ENCODE results near the gene GSTA1. TPM values are rescaled to one million over a fixed set of nuclear protein-coding genes. Genes with fewer than 3 reads are reported as not detected.

The GSTA1 gene
- total and polyA plus RNA-seq, 2 experiments from 2014 or later: 0.11 to 0.45 TPM

- in situ Hi-C loops (cut with MboI): no loop called here
- no peak overlapping the region for H2AFZ ChIP-seq
These were observed 57.4 kb downstream of the GSTA1 start for GRCh38 chr6:52746213-52746612.

GRCh38 chr6:52745764-52746201 is 57.8 kb downstream of the GSTA1 start:
- 36 to 42% methylated on average over 1 of the region's 1 CpG for WGBS, 2 experiments (ENCODE audit: low coverage in 1 of 2, low lambda C conversion rate in 2 of 2, missing lambda C conversion rate in 2 of 2)
- no peak overlapping the region for H2AFZ ChIP-seq

More at GRCh38 chr6:52746213-52746612, 57.4 kb downstream of the GSTA1 start:
- Histone ChIP-seq H4K20me1 (ENCODE audit: insufficient read depth) (no peaks in the 10 kb centered on the region), H3K36me3 (ENCODE audit: low read depth) (no peaks in the 10 kb centered on the region), H3K79me2 (ENCODE audit: insufficient read depth) (no peaks in the 10 kb centered on the region), H3K27me3 (replicated peaks; ENCODE audit: insufficient read depth) (no peaks in the 10 kb centered on the region), H3K4me3 (no peak overlapping the region), H3K9me2 (ENCODE audit: insufficient read depth) (no peaks in the 10 kb centered on the region), H3K27ac (no peak overlapping the region), H3K4me2 (ENCODE audit: unreplicated experiment) (no peak overlapping the region), H3K9ac (no peak overlapping the region), H3K4me1 (ENCODE audit: insufficient read depth) (peaks cover 17% of the 10 kb centered on the region), H3K9me3 (ENCODE audit: low read depth) (no peaks in the 10 kb centered on the region), H3F3A (ENCODE audit: insufficient read depth) (peaks cover 16% of the 10 kb centered on the region)
- WGBS, 2 experiments (ENCODE audit: low coverage in 1 of 2, low lambda C conversion rate in 2 of 2, missing lambda C conversion rate in 2 of 2): 78 to 79% methylated on average over 4 of the region's 4 CpGs
- no peak for DNase-seq
- no peak for TF ChIP-seq EZH2phosphoT487 (IDR thresholded peaks at IDR 0.05; ENCODE audit: insufficient read depth, low read depth)
- no peak for TF ChIP-seq EZH2 (IDR thresholded peaks at IDR 0.05; ENCODE audit: insufficient read depth, poor library complexity, severe bottlenecking)

DNA sequence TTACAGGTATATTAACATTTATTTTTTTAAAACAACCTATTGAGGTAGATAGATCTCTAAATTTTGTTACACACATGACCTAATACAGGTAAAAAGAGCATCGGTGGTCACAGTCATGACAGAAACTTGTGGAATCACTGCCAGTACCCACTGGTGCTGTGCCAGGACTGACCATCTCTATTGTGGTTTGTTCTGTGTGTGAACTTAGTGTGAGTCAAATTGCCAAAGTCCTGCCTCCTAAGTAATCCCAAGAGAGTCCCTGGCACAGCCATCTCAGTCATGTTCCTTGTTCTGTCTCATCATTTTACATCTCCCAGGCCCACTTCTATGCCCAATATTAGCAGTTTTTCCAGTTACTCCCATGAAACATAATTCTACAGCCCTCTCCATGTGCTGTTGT is 61.7 kb downstream of the GSTA1 start:
- no peaks in the 10 kb centered on the region for H3K79me2 ChIP-seq (ENCODE audit: insufficient read depth)
- peaks cover 2% of the 10 kb centered on the region for H3F3A ChIP-seq (ENCODE audit: insufficient read depth)
- in situ Hi-C loops (cut with MboI): no loop called here
- no peaks in the 10 kb centered on the region for H4K20me1 ChIP-seq (ENCODE audit: insufficient read depth)
- H3K9me2 ChIP-seq (ENCODE audit: insufficient read depth): no peaks in the 10 kb centered on the region
- no peaks in the 10 kb centered on the region for H3K36me3 ChIP-seq (ENCODE audit: low read depth)
- H3K9me3 ChIP-seq (ENCODE audit: low read depth): no peaks in the 10 kb centered on the region
- H3K27me3 ChIP-seq (replicated peaks; ENCODE audit: insufficient read depth): no peaks in the 10 kb centered on the region
- H2AFZ ChIP-seq: no peak overlapping the region
- H3K9ac ChIP-seq: no peak overlapping the region
- WGBS, 2 experiments (ENCODE audit: low coverage in 1 of 2, low lambda C conversion rate in 2 of 2, missing lambda C conversion rate in 2 of 2): 27 to 30% methylated on average over 1 of the region's 1 CpG
- no peak overlapping the region for H3K4me2 ChIP-seq (ENCODE audit: unreplicated experiment)
- TF ChIP-seq EZH2 (IDR thresholded peaks at IDR 0.05; ENCODE audit: insufficient read depth, poor library complexity, severe bottlenecking) (no peak), EZH2phosphoT487 (IDR thresholded peaks at IDR 0.05; ENCODE audit: insufficient read depth, low read depth) (no peak)
- no peak overlapping the region for H3K27ac ChIP-seq
- peaks cover 2% of the 10 kb centered on the region for H3K4me1 ChIP-seq (ENCODE audit: insufficient read depth)
- no peak overlapping the region for H3K4me3 ChIP-seq
- DNase-seq: peak; percentile 55

More at GRCh38 chr6:52745764-52746201, 57.8 kb downstream of the GSTA1 start:
- Histone ChIP-seq H3K27ac (no peak overlapping the region), H3K79me2 (ENCODE audit: insufficient read depth) (no peaks in the 10 kb centered on the region), H3K4me3 (no peak overlapping the region), H3F3A (ENCODE audit: insufficient read depth) (peaks cover 16% of the 10 kb centered on the region), H3K9ac (no peak overlapping the region), H4K20me1 (ENCODE audit: insufficient read depth) (no peaks in the 10 kb centered on the region), H3K27me3 (replicated peaks; ENCODE audit: insufficient read depth) (no peaks in the 10 kb centered on the region), H3K4me2 (ENCODE audit: unreplicated experiment) (no peak overlapping the region), H3K4me1 (ENCODE audit: insufficient read depth) (peaks cover 17% of the 10 kb centered on the region), H3K9me3 (ENCODE audit: low read depth) (no peaks in the 10 kb centered on the region), H3K36me3 (ENCODE audit: low read depth) (no peaks in the 10 kb centered on the region), H3K9me2 (ENCODE audit: insufficient read depth) (no peaks in the 10 kb centered on the region)
- TF ChIP-seq EZH2phosphoT487 (IDR thresholded peaks at IDR 0.05; ENCODE audit: insufficient read depth, low read depth) (no peak), EZH2 (IDR thresholded peaks at IDR 0.05; ENCODE audit: insufficient read depth, poor library complexity, severe bottlenecking) (no peak)
- DNase-seq: no peak
- in situ Hi-C loops (cut with MboI): no loop called here

Other genes starting within 250 kb of the GSTA1 start
- 174 and 182 TPM in 2 replicates for gene TRAM2, start 226.8 kb downstream of the GSTA1 start, total RNA-seq (2014; rRNA removed; shearing (Covaris generic))
- gene TRAM2, start 226.8 kb downstream of the GSTA1 start, polyA plus RNA-seq (2016; fragmentation: Nextera tagmentation; extraction: Ambion mirVana): 141 and 145 TPM in 2 replicates
- 64.0 and 68.4 TPM in 2 replicates for gene TMEM14A, start 132.7 kb downstream of the GSTA1 start, total RNA-seq (2014; rRNA removed; shearing (Covaris generic))
- gene TMEM14A, start 132.7 kb downstream of the GSTA1 start, polyA plus RNA-seq (2016; fragmentation: Nextera tagmentation; extraction: Ambion mirVana): 95.1 and 96.0 TPM in 2 replicates
- 0.11 TPM in 1 of 2 replicates, not detected in the other for gene GSTA2, start 40.3 kb downstream of the GSTA1 start, total RNA-seq (2014; rRNA removed; shearing (Covaris generic))
- 0.51 TPM in 1 of 2 replicates, not detected in the other for gene GSTA2, start 40.3 kb downstream of the GSTA1 start, polyA plus RNA-seq (2016; fragmentation: Nextera tagmentation; extraction: Ambion mirVana)
- gene GSTA5, start 37.0 kb upstream of the GSTA1 start, total RNA-seq (2014; rRNA removed; shearing (Covaris generic)): not detected in 2 replicates
- gene GSTA5, start 37.0 kb upstream of the GSTA1 start, polyA plus RNA-seq (2016; fragmentation: Nextera tagmentation; extraction: Ambion mirVana): not detected in 2 replicates
- not detected in 2 replicates for gene GSTA3, start 105.9 kb upstream of the GSTA1 start, total RNA-seq (2014; rRNA removed; shearing (Covaris generic))
- not detected in 2 replicates for gene GSTA3, start 105.9 kb upstream of the GSTA1 start, polyA plus RNA-seq (2016; fragmentation: Nextera tagmentation; extraction: Ambion mirVana)
- gene GSTA4, start 191.5 kb upstream of the GSTA1 start, total RNA-seq (2014; rRNA removed; shearing (Covaris generic)): 26.5 and 28.6 TPM in 2 replicates
- 33.7 and 37.9 TPM in 2 replicates for gene GSTA4, start 191.5 kb upstream of the GSTA1 start, polyA plus RNA-seq (2016; fragmentation: Nextera tagmentation; extraction: Ambion mirVana)